SW480 (cell line): Measurements from ENCODE around the gene IPO11.
"Not testable (repeated sequence)": the region's sequence is repeated elsewhere in the genome, so short reads cannot be mapped to it uniquely, and the experiment has no call there.

Experiments used
- DNase-seq: peaks from one replicate; pipeline ENCODE4 v3.0.0-alpha.2; 2016; ENCODE audit warnings: low spot score

The IPO11 gene

GRCh38 chr5:62514510-62515119 is 102.1 kb downstream of the IPO11 start:
- DNase-seq: no peak

- DNase-seq: not testable (repeated sequence)
These were observed 108.2 kb downstream of the IPO11 start for GRCh38 chr5:62520812-62521211.

- DNase-seq: no peak
These were observed 108.8 kb downstream of the IPO11 start for GRCh38 chr5:62521319-62521718.

DNA sequence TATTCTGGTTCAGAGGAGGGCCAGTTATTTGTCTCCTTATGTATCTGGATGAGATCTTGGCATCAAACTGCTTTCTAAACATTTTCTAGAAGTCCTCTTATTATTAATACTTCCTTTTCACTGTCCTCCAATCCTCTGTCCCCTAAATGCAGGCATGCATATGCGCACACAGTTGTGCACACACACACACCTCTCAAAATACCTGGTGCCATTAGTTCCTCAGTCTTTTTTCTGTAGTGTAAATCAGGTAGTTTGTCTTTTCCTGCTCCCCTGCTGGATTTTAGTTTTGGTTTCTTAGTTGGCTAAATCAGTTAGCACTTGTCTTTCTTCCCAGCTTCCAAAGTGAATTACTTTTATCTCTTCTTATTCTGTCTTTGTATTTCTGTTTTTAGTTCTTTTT is 110.2 kb downstream of the IPO11 start:
- DNase-seq: no peak

DNA sequence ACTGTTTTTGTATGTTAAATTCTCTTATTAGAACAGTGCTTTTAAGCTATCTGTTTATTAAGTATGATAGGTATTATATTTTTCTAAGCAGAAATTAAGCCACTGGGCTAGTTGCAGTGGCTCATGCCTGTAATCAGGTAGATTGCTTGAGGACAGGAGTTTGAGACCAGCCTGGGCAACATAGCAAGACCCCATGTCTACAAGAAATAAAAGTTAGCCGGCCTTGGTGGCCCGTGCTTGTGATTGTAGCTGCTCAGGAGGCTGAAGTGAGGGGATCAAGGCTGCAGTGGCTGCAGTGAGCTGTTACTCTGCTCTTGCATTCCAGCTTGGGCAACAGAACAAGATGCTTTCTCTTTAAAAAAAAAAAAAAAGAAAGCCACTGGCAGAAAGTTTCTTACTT is 121.0 kb downstream of the IPO11 start:
- no peak for DNase-seq

GRCh38 chr5:62534461-62535236 is 122.1 kb downstream of the IPO11 start:
- no peak for DNase-seq

GRCh38 chr5:62536232-62536631 is 123.7 kb downstream of the IPO11 start:
- no peak for DNase-seq

DNA sequence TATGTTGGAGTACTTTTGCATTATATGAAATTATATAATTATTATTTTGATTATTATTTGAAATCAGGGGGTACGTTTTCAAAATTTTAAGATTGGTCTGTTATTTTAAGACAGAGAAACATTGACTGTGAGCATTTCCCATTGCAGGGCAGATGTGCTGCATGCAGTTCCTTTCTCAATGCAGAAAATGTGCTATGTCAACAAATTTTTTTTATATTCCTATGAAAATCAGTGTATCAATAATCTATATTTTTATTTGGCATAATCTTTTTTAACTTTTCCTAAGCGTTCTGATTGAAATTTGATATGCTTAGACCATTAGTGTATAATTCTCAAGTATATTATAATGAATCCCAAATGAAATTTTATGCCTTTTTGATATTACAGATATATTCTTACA is 124.2 kb downstream of the IPO11 start:
- DNase-seq: no peak

DNA sequence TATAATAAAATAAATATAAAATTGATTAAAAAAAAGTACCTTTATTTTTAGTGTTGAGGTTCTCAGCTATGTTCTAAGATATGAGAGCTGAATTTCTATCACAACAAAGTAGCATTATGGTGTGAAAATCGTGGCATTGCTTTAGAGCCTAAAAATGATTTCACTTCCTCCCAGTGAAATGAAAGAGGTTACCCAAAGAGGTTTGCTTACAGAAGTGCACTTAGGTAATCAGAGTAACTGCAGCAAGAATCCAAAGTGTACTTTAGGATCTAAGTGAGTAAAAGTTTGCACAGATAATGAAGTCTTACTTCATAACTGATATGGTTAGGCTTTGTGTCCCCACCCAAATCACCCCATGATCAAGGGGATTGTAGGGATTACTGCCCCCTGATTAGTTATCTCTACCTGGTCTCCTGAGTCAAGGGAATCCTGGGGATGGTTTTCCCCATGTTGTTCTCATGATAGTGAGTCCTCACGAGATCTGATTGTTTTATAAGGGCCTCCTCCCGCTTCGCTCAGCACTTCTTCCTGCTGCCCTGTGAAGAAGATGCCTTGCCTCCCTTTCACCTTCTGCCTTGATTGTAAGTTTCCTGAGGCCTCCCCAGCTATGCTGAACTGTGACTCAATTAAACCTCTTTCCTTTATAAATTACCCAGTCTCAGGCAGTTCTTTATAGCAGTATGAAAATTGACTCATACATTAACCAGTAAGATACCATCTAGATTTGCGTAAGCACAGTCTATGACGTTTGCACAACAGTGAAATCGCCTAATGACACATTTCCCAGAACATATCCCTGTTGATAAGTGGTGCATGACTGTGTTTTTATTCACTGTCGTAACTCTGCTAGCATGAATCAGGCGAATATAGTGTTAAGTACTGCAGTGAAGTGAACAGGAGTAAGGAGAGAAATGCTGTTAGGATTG is 125.7 kb downstream of the IPO11 start:
- no peak for DNase-seq

- no peak for DNase-seq
These were observed 130.2 kb downstream of the IPO11 start for GRCh38 chr5:62542720-62543119.

GRCh38 chr5:62547945-62548630 is 135.5 kb downstream of the IPO11 start:
- DNase-seq: no peak

- DNase-seq: no peak
These were observed 137.5 kb downstream of the IPO11 start for GRCh38 chr5:62550103-62550502.

DNA sequence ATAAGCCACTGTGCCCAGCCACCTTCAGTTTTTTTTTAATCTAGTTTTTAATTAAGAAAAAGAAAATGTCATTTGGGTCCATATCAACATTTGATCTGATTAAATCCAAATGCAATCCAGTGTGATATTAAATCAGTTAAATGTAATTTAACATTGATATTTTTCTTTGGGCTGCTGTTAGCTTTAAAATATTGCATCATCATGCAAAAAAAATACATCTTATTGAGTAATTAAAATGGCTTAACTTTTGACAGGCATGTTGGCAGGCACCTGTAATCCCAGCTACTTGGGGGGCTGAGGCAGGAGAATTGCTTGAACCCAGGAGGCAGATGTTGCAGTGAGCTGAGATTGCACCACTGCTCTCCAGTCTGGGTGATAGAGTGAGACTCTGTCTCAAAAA is 143.4 kb downstream of the IPO11 start:
- DNase-seq: no peak

DNA sequence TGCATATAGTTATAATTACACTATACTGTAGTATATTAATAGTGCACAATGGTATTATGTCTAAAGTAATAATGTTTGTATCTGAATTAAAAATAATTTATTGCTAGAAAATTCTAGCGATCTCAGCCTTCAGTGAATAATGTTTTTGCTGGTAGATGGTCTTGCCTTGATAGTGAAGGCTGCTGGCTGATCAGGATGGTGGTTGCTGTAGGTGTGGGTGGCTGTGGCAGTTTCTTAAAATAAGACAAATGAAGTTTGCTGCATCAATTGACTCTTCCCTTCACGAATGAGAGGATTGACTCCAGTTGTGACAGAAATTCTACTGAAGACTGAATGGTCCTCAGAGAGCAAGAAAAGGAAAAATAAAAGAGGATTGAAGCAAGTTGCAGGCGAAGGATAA is 146.4 kb downstream of the IPO11 start:
- no peak for DNase-seq

DNA sequence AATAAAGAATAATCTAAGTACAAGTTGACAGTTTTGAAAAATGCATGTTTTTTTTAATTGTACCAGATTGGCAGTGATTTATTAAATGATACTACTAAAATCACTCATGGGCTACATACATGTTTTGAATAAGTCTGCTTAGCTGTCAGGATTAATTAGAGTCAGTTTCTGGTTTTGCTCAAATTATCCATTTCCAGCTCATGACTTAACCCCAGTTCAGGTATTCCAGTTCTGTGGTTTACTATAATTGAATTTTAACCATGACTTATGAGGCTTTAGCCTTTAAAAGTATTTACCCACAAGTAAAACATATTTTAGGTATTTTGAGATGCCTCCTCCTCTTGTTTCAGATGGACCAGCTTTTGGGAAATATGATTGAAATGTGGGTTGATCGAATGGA is 148.2 kb downstream of the IPO11 start:
- DNase-seq: no peak

DNA sequence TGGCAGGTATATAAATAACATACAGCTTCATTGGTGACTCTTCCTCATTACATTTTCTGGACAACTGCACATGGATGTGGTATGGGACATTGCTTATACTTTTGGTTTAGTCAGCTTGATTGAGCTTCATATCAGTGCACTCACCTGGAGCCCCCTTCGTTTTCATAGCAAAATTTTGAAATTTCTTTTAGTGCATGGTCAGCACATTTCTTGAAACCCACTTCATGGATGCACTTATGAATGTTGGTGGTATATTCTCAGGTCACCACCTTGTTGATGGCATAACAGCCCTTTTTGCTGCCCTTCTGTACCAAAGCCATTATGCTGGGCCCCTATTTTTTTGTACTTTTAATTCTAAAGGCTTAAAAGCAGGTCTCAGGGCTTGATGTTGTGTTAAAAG is 149.3 kb downstream of the IPO11 start:
- DNase-seq: no peak

DNA sequence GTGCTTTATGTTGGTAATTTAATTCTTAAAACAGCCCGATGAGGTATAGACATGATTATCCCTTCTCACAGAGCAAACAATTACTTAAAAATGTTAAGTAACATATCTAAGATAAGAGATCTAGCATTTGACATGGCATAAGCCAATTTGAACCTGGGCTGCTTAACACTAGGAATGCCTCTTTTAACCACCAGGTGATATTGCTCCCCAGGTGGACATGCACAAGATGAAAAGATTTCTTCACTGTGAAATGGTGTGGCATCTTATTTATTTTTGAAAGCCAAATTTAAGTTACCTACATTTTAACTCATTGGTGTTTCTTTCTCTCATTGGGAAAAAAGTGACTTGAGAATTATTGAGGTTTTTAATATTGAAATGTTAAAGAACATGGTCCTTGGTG is 150.3 kb downstream of the IPO11 start:
- no peak for DNase-seq

DNA sequence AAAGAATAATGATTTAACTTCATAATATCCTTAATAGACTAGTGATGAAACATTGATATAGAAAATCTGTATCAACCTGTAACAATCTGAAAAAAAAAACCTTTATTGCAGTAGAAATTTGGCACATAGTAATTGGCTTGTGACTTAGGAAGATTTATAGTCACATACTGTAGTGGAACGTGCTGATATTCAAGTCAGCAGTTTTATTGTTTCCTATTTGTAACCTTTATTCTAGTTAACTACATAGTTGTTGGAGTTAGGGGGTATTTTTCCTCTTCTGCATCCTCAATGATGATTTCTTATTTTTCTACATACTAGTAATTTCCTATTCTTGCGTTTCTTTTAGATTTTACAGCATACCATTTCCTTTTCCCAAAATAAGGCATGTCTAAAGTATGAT is 151.5 kb downstream of the IPO11 start:
- no peak for DNase-seq

- not testable (repeated sequence) for DNase-seq
These were observed 153.2 kb downstream of the IPO11 start for GRCh38 chr5:62565740-62566139.

GRCh38 chr5:62568143-62568542 is 155.6 kb downstream of the IPO11 start:
- no peak for DNase-seq

DNA sequence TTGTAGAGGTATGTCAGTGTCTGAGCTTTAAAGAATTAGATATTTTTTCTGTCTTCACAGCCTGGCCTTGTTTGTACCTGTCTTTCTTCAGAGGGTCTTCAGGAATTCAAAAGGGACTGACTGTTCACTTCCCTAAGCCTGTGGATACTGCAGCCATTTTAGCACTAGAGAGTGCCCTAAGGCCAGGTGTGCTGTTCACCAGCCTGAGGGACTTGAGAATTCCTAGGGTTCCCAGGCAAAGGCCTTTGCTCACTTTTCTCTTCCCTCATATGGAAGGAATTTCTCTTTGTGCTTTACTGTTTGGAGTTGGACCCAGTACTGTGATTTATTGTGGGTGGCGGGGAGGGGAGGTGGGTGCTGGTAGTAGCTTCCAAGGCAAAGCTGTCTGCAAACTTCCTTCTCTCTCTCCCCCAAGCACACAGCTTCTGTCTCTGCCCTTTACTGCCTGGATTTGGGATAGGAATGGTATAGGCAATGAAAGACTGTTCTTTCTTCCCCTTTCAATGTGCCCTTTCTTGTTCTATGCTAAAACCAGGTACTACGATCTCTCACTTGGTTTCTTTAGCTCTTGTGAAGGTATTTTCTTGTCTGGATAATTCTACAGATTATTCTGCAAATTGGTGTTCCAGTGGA is 156.4 kb downstream of the IPO11 start:
- no peak for DNase-seq

DNA sequence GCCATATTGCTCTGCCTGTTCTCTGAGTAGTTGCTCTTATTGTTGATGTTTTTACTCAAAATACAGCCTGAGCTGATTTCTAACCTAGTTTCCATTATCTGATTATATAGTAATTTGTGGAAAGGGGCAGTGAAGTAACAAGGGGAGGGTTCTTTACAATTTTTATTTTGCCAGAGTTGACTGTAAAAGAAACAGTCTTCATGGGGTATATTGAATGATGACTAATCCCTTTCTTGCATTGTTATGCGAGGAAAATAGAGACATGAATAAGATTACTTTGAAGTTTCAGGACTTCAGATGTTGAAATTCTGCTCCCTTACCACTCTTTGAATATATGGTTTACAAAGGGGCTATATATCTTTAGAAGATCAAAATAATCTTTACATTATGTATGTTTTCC is 156.9 kb downstream of the IPO11 start:
- no peak for DNase-seq
